GM12874 (cell line): Measurements from ENCODE around the gene ASPDH.

ENCODE experiments used
- TF ChIP-seq, protein P1 (sequence below): IDR thresholded peaks from 2 replicates; pipeline ENCODE4 v1.5.1; 2011; ENCODE audit warnings: low read depth, mild to moderate bottlenecking, control low read depth, low read length, moderate library complexity; ENCODE audit not compliant: insufficient read depth

ASPDH gene

DNA sequence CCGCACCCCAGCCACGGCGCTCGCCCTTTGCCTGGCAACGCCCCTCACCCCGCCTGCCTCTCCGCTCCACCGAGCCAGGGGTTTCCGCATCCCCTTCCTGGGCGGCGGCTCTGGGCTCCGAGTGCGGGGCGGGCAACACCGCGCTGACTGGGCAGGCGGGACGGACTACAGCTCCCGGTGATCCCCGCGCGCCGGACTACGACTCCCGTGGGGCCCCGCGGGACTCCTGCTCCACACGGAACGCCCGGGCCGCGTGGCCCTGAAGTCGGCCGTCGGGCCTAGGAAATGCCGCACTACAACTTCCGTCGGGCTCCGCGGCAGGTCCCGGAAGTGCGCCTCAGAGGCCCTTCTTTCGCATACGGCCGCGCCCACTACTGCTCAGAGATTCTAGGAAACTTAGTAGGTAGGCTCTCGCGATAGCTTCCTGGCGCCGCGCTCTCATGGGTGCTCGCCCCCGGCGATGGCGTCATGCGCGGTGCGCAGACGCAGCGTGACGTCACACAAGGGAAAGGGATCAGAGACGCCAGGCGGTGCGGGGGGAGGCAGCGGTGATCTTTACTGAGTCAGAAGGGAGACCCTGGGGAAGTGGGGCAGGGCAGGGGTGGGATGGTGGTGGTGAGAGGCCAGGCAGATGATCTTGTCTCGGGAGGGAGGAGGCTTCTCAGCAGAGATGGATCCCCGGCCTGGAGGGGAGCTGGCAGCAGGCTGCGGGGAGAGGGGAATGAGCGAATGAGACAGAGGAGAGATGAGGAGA, 2.5 kb downstream of the ASPDH start, which contains the start of gene JOSD2:
Gene JOSD2 (minus strand): TSS at position 123 of the 754 bp plus-strand sequence. CDS start 760 bp downstream, outside the sequence.
- TF ChIP-seq, protein P1, sequence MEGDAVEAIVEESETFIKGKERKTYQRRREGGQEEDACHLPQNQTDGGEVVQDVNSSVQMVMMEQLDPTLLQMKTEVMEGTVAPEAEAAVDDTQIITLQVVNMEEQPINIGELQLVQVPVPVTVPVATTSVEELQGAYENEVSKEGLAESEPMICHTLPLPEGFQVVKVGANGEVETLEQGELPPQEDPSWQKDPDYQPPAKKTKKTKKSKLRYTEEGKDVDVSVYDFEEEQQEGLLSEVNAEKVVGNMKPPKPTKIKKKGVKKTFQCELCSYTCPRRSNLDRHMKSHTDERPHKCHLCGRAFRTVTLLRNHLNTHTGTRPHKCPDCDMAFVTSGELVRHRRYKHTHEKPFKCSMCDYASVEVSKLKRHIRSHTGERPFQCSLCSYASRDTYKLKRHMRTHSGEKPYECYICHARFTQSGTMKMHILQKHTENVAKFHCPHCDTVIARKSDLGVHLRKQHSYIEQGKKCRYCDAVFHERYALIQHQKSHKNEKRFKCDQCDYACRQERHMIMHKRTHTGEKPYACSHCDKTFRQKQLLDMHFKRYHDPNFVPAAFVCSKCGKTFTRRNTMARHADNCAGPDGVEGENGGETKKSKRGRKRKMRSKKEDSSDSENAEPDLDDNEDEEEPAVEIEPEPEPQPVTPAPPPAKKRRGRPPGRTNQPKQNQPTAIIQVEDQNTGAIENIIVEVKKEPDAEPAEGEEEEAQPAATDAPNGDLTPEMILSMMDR: no peak

GRCh38 chr19:50510700-50511068, 3.0 kb downstream of the ASPDH start:
- TF ChIP-seq, protein P1: no peak

DNA sequence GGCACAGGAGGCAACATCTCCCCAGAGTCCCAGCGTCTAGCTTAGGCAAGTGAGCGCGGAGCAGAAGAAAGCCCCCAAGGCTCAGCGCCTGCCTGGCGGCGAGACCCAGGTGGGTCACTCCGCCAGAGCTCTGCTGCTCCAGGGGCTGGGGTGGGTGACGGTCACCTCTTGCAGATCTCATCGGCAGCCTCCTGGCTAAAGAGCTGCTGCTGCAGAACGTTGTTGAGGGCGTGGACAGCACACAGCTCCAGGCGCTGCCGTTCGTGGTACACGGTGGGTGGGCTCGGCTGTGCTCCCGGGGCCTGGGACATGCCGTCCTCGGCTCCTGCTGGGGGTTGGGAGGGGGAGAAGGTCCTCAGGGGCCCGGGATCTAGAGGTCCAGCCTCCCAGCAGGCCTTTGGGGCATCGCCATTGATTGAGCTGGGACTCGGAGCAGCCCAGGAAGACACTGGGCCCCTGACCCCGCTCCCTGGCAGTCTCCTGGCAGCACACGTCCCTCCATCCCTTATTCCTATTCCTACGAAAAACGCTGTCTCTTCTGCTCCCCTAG, 3.5 kb downstream of the ASPDH start:
- TF ChIP-seq, protein P1: no peak

GRCh38 chr19:50509366-50509765, 4.3 kb downstream of the ASPDH start:
- TF ChIP-seq, protein P1: no peak

DNA sequence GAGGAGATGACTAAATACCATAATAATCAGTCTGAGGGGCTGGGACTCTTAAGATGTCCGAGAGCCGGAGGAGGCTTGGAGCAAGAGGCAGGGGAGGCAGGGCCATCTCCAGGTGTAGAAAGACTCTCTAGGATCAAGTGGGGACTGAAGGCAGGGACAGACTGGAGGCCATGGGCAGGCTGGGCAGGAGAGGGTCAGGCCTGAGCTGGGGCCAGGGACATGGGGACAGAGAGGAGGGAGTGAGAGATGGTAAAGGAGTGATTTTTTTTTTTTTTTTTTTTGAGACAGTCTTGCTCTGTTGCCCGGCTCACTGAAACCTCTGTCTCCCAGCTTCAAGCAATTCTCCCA, 4.9 kb downstream of the ASPDH start:
- TF ChIP-seq, protein P1: no peak

DNA sequence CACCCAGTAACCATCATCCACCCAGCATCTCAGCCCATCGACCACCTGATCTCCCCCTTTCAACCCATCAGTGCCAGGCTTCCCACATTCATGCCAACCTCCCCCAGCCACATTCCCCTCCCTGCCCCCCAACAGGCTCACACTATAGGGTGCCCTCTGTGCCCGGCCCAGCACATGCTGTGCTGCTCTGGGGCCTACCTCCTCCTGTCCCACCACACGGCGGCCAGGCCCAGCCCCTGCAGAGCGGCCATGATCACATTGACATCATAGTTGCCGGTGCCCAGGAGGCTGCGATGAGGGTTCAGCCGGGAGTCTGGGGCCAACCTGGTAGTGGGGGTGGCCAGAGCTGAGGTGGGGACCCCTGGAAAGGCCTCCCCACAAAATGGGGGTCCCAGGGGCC, 6.3 kb downstream of the ASPDH start:
- TF ChIP-seq, protein P1: no peak

- TF ChIP-seq, protein P1: no peak
Measured at GRCh38 chr19:50506700-50507099, 7.0 kb downstream of the ASPDH start.
